Motor neuron (in vitro differentiated cells): Measurements from ENCODE around the gene STING1. TPM values are rescaled to one million over a fixed set of nuclear protein-coding genes. Genes with fewer than 3 reads are reported as not detected.
"Not testable (repeated sequence)": the region's sequence is repeated elsewhere in the genome, so short reads cannot be mapped to it uniquely, and the experiment has no call there.

Source experiments
- ATAC-seq, 8 experiments: fragments of 200-7000 bp; cut with Tn5 transposase; replicated peaks in 6 of 8; 2 replicates each; pipeline ENCODE4 v1.8.0; 2021; ENCODE audit warnings: mild to moderate bottlenecking in 8 of 8, moderate library complexity in 8 of 8
- H3K27ac ChIP-seq, 2 donors: fragments of 250-450 bp; sonication (Bioruptor Pico); 2 replicates each; pipeline ENCODE4 v1.9.0; 2021; ENCODE audit warnings: antibody characterized with exemption in 2 of 2, mild to moderate bottlenecking in 2 of 2, moderate library complexity in 1 of 2
- H3K4me1 ChIP-seq, 2 donors: fragments of 250-450 bp; sonication (Bioruptor Pico); replicated peaks in 1 of 2; 2 replicates each; pipeline ENCODE4 v1.6.1; 2021; ENCODE audit warnings: antibody characterized with exemption in 2 of 2, mild to moderate bottlenecking in 2 of 2, moderate library complexity in 1 of 2
- H3K4me3 ChIP-seq, 5 donors: fragments of 250-450 bp; sonication (Bioruptor Pico); 2 replicates each; pipeline ENCODE4 v1.9.0; 2021; ENCODE audit warnings: antibody characterized with exemption in 5 of 5, mild to moderate bottlenecking in 5 of 5, moderate library complexity in 4 of 5
- WGBS, 10 experiments: fragments of 450-650 bp; shearing (Covaris generic); methylation state at CpG; one replicate each; pipeline ENCODE4 v1.0.0; 2022; 5-methylcytosine and 5-hydroxymethylcytosine counted together
- in situ Hi-C, 9 experiments: fragments of 400-800 bp; cut with MboI; loops; one replicate each; pipeline ENCODE4 v1.15.0; 2021; ENCODE audit warnings: low sequenced_read_pairs in 9 of 9, low pct_unique_long_range_greater_than_20kb in 2 of 9; ENCODE audit not compliant: unreplicated experiment in 9 of 9
- total RNA-seq, 8 experiments: library from RNA; unstranded; fragments of 300-600 nt; gene quantifications; 2 replicates each; pipeline versions ENCODE4 v1.2.3 to v1.2.4, GENCODE V29; 2022

STING1 gene
- total RNA-seq, 8 experiments from 2014 or later, result 0.16 to 30.3 (median 13.0) TPM

DNA sequence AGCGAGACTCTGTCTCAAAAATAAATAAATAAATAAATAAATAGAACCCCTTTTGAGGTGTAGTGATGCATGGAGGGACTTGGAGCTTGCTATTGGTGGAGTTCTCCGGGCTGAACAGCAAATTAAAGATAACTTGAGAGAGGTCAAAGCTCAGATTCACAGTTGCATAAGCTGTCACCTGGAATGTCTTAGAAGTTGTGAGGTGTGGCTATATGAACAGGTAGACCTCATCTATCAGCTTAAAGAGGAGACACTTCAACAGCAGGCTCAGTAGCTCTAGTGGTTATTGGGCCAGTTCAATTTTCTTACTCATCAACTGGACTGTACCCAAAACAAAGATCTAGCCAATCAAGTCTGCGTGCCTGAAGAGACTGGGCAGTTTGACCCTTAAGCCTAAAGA is 11.7 kb upstream of the STING1 start:
- Histone ChIP-seq H3K4me3 (no peak overlapping the region), H3K27ac (no peak overlapping the region), H3K4me1 (no peaks in the 10 kb centered on the region)
- 80 to 100% (median 92%) methylated on average over 1 to 2 of the region's 3 CpGs; no CpG with 5 or more reads in 4 of the 10 experiments for WGBS, 10 experiments
- no peak for ATAC-seq
- in situ Hi-C loops, result no loop called here

DNA sequence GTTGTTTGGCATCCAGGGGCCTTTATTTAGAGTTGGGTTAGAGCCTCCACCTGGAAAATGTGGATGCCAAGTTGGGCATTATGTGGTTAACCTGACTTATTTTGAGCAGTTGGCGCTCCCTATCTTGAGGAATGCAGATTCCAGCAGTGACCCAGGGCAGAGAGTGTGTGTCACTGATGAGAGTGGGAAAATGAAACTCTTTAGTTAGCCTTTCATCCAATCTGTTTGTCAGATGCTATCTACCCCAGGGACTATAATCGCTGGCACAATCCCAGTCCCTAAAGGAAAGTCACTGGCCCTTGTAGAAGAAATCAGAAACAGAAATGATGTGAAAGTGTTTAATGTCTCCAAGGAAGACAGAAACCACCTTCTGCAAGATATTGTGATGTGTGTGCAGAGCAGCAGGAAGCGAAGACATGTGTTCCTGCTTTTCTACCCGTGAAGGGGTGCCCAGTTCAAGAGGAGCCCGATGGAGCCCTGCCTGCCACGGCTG is 10.2 kb upstream of the STING1 start:
- WGBS, 10 experiments, result 8 to 100% (median 83%) methylated on average over 1 to 6 of the region's 6 CpGs; no CpG with 5 or more reads in 1 of the 10 experiments
- Histone ChIP-seq H3K4me1 (no peaks in the 10 kb centered on the region), H3K4me3 (no peak overlapping the region), H3K27ac (no peak overlapping the region)
- in situ Hi-C loops, result no loop called here
- peak in 2 of 8 experiments; percentile 83 to 94 for ATAC-seq

DNA sequence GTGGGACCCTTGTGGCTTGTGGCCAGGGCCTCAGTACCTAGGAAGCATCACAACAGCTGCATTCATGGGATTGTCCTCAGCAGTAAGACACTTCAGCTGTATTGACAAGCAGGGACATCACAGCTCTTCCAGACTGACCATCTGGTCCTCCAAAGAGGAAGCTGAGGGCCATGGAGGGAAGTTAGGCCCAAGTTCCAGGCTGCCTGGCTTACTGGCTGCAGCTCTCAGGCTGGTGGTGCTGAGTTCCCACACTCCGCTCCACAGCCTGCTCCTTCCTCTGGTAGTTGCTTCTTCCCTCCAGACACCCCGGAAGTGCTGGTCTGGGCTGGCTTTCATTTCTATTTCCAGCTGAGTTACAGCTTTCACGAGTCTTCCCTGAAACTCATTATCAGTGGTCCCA is 5.7 kb upstream of the STING1 start:
- Histone ChIP-seq H3K27ac (no peak overlapping the region), H3K4me3 (no peak overlapping the region), H3K4me1 (peaks cover 5 to 6% of the 10 kb centered on the region in 2 donors)
- 43 to 100% (median 75%) methylated on average over 1 to 2 of the region's 3 CpGs; no CpG with 5 or more reads in 5 of the 10 experiments for WGBS, 10 experiments
- in situ Hi-C loops, result no loop called here
- ATAC-seq, result no peak

DNA sequence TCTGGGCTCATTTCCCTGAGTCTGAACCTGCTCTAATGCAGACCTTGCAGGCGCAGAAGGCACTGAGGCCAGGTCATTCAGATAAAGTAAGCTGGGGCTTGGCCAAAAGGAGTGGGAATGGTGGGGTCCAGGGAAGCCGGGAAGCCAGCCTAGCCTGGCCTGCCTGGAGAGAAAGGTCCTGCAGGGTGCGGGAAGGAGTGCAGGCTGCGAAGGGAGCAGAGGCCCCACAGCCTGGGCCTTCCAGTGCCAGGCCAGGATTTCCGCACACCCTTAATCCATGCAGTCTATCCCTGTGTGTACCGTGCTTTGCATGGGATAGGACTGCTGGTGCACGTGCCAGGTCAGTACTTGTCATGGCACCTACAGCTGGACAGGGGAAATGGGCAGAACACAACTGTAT is 3.6 kb upstream of the STING1 start:
- H3K4me1 ChIP-seq, result peaks cover 5 to 6% of the 10 kb centered on the region in 2 donors
- H3K4me3 ChIP-seq, result no peak overlapping the region
- WGBS, 10 experiments, result 33 to 100% (median 81%) methylated on average over 1 to 4 of the region's 7 CpGs; no CpG with 5 or more reads in 3 of the 10 experiments
- ATAC-seq, result peak in 5 of 8 experiments; percentile 52 to 71 (median 57)
- in situ Hi-C loops, result no loop called here
- H3K27ac ChIP-seq, result no peak overlapping the region

DNA sequence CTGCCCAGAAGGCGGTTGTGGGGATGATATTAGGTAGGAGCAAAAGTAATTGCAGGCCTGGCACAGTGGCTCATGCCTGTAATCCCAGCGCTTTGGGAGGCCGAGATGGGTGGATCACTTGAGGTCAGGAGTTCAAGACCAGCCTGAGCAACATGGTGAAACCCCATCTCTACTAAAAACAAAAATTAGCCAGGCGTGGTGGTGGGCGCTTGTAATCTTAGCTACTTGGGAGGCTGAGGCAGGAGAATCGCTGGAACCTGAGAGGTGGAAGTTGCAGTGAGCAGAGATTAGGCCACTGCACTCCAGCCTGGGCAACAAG is 291 bp upstream of the STING1 start:
- in situ Hi-C loops, H3K4me1 ChIP-seq, H3K4me3 ChIP-seq, H3K27ac ChIP-seq, ATAC-seq: not testable (repeated sequence)
- 0 to 100% (median 86%) methylated on average over 1 to 4 of the region's 6 CpGs; no CpG with 5 or more reads in 2 of the 10 experiments for WGBS, 10 experiments

DNA sequence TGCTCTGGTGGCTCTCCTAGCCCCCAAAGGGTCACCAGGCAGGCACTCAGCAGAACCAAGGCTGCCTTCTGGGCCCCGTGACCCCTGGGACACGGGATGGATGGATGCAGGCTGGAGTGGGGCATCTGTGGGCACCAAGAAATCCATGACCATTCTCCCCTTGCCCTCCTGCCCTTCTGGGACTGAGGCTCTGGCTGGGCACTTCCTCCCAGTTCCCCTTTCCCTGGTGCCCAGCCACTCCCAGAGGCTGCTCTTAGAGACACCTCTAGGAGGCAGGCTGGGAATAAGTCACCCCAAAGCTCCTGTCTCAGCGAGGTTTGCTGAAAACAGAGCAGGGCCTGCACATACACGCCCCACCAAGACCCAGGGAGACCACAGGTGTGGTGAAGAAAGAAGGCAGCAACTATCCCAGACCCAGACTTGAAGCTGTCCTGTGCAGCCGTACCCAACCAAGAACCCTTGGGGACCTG is 943 bp downstream of the STING1 start:
- peak in 3 of 8 experiments; percentile 6 to 11 (median 7) for ATAC-seq
- 0 to 100% (median 95%) methylated on average over 1 to 2 of the region's 5 CpGs; no CpG with 5 or more reads in 6 of the 10 experiments for WGBS, 10 experiments
- no peak overlapping the region for H3K27ac ChIP-seq

DNA sequence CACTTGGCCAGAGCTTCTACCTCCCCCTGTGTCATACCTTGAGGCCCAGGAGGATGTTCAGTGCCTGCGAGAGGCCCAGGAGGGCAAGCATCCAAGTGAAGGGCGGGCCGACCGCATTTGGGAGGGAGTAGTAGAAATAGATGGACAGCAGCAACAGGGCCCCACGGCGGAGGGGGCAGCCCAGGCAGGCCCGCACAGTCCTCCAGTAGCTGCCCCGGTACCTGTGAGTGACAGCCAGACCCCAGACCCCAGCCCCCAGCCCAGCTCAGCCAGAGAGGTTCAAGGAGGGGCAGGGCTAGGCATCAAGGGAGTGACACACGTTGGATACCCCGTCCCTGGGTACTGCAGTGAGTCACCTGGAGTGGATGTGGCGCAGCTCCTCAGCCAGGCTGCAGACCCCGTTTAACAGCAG is 1.4 kb downstream of the STING1 start:
- H3K27ac ChIP-seq, result no peak overlapping the region
- in situ Hi-C loops, result no loop called here
- 43 to 100% (median 90%) methylated on average over 1 to 2 of the region's 12 CpGs; no CpG with 5 or more reads in 7 of the 10 experiments for WGBS, 10 experiments
- peaks cover 5 to 6% of the 10 kb centered on the region in 2 donors for H3K4me1 ChIP-seq
- peak in 2 of 8 experiments; percentile 1 to 9 for ATAC-seq
- H3K4me3 ChIP-seq, result no peak overlapping the region

More for the DNA sequence above, 943 bp downstream of the STING1 start:
- H3K4me1 ChIP-seq, result peaks cover 5 to 6% of the 10 kb centered on the region in 2 donors
- in situ Hi-C loops, result no loop called here
- no peak overlapping the region for H3K4me3 ChIP-seq

DNA sequence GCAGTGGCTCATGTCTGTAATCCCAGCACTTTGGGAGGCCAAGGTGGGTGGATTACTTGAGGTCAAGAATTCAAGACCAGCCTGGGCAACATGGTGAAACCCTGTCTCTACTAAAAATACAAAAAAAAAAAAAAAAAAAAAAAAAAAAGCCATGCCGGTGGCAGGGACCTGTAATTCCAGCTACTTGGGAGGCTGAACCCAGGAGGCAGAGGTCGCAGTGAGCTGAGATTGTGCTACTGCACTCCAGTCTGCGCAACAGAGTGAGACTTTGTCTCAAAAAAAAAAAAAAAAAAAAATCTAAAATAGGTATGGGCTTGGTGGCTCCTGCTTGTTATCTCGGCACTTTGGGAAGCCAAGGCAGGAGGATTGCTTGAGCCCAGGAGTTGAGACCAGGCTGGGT is 2.8 kb downstream of the STING1 start:
- H3K27ac ChIP-seq, H3K4me1 ChIP-seq, H3K4me3 ChIP-seq, in situ Hi-C loops, ATAC-seq: not testable (repeated sequence)
- WGBS, 10 experiments, result 50 to 100% (median 92%) methylated on average over 1 to 3 of the region's 4 CpGs

DNA sequence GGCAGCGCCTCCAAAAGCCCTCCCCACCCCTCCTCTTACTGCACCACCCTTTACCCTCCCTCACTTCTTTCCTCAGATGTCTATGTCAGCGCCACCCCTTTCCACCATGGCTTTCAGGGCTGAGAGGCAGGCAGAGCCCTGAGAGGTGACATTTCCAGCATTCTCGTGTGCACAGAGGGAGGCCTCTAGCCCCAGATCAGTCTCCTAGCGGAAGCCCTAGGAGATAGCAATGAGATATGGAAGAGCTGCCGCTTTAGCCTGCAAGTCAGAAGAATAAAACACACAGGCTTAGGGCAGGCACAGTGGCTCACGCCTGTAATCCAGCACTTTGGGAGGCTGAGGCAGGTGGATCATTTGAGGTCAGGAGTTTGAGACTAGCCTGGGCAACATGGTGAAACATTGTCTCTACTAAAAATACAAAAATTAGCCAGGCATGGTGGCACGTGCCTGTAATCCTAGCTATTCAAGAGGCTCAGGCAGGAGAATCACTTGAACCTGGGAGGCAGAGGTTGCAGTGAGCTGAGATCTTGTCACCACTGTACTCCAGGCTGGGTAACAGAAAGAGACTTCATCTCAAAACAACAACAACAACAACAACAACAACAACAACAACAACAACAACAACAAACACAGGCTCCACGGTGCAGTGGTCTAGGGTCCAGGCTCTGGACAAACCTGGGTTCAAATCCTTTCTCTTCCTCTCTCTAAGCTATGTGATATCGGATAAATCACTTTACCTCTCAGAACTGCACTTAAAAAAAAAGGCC is 3.7 kb downstream of the STING1 start:
- H3K4me3 ChIP-seq, H3K27ac ChIP-seq, in situ Hi-C loops, H3K4me1 ChIP-seq: not testable (repeated sequence)
- peak in 4 of 8 experiments; percentile 23 to 46 (median 36) for ATAC-seq
- 60 to 100% (median 77%) methylated on average over 1 to 7 of the region's 9 CpGs; no CpG with 5 or more reads in 2 of the 10 experiments for WGBS, 10 experiments

DNA sequence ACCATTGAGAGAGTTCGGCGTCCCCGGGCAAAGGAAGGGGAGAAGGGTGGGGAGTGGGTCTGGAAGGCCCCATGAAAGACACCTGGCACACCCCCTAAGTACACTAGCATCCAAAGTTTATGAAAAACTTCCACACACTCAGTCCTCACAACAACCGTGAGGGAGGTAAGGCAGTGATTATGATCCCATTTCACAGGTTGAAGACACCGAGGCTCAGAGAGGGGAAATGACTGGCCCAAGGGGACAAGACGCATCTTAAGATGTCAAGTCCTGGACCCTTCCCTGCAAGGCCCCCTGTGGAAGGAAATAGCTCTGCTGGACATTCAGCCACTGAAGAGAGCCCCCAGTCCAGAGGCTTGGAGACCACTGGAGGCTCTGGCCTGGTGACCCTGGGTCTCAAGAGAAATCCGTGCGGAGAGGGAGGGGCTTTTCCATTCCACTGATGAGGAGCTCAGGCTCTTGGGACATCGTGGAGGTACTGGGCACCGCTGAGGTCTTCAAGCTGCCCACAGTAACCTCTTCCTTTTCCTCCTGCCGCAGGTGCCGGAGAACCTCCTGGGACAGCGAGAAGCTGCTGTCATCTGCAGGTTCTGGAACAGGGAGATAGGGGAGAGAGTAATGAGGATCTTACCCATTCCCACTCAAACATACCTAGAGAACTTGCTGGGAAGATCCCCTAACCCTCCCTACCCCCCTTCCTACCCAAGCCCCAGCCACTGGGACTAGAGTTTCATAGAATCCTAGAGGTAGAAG is 6.5 kb downstream of the STING1 start:
- in situ Hi-C loops, result no loop called here
- Histone ChIP-seq H3K4me3 (no peak overlapping the region), H3K4me1 (peaks cover 0 to 15% of the 10 kb centered on the region in 2 donors), H3K27ac (no peak overlapping the region)
- no peak for ATAC-seq
- WGBS, 10 experiments, result 60 to 100% (median 94%) methylated on average over 1 to 8 of the region's 13 CpGs; no CpG with 5 or more reads in 4 of the 10 experiments

DNA sequence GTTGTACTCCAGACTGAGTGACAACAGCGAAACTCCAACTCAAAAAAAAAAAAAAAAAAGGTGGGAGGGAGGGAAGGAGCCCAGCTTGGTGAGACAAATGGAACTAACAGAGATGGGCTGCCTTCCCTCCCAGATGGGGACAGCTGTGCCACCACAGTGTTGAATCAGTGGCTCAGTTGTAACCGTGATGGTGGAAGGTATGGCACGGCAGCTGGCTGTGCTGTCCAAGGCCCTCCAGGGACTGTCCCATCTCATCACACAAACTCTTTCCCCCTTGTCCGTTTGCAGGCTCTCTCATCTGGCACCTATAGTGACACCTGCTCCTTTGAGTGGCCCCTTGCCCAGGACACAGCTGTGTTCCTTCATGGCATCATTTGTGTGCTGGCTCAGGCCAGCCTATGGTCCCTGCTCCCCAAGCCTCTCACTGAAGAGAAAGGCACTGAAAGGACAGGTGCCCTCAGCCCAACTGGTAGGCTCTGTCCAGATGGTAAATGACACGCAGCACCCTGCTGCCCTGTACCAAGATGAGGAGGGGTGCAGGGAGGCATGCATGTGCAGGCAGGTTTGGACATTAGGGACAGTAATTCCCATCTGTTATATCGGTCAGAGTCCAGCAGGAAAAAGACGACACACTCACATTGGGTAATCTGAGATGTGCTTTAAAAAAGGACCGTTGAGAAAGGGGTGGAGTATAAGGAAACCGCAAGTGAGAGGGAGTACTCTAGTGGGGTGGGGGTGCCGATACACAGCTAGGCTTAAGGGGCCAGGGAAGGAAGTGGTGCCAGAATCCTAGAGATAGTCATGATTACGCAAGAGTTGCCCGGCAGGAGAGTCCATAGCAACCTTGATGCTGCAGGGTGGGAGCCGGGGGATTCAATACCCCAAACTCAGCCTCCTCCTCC is 7.4 kb downstream of the STING1 start:
- 20 to 100% (median 78%) methylated on average over 1 to 5 of the region's 13 CpGs; no CpG with 5 or more reads in 2 of the 10 experiments for WGBS, 10 experiments
- peaks cover 0 to 15% of the 10 kb centered on the region in 2 donors for H3K4me1 ChIP-seq
- peak in 2 of 8 experiments; percentile 3 to 12 for ATAC-seq
- H3K27ac ChIP-seq, result no peak overlapping the region
- no peak overlapping the region for H3K4me3 ChIP-seq
- in situ Hi-C loops, result no loop called here

DNA sequence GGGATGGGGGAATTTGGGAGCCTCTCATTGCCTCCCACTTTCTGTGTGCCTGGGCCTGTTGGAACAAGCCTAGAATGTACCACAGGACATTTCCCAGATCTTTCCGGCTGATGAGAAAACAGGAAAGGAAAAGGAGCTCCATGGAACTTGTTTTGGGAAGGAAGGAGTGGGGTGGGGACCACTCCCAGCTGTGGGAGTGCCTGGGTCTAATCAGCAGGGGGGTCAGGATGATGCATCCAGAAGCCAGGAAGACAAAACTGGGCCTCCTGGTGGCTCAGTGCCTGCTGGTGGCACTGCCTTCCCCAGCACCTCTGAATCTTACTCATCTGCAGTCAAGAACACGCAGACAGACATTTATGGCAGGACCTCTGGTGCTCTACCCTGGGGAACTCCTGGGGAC is 9.0 kb downstream of the STING1 start:
- H3K4me1 ChIP-seq, result peaks cover 0 to 15% of the 10 kb centered on the region in 2 donors
- ATAC-seq, result peak in 3 of 8 experiments; percentile 3 to 20 (median 14)
- no peak overlapping the region for H3K4me3 ChIP-seq
- in situ Hi-C loops, result no loop called here
- H3K27ac ChIP-seq, result no peak overlapping the region
- 80 to 100% (median 85%) methylated on average over 1 to 2 of the region's 2 CpGs; no CpG with 5 or more reads in 6 of the 10 experiments for WGBS, 10 experiments
